GM10248 (cell line): ENCODE measurements around the gene SSNA1.
"Not testable (repeated sequence)": the region's sequence is repeated elsewhere in the genome, so short reads cannot be mapped to it uniquely, and the experiment has no call there.

Source experiments
- CTCF ChIA-PET: fragments of 300-600 bp; sonication (Branson Sonifier 250); formaldehyde crosslinking; extraction: SDS; loops from one replicate; lab custom pipeline; 2021; ENCODE audit warnings: antibody characterized with exemption; lab: Yijun Ruan, JAX
- POLR2A ChIA-PET: fragments of 350-650 bp; sonication (Branson Sonifier 250); formaldehyde crosslinking; extraction: SDS; loops from one replicate; lab custom pipeline; 2020; ENCODE audit warnings: antibody characterized with exemption; lab: Yijun Ruan, JAX
- DNase-seq: peaks from one replicate; pipeline ENCODE4 v3.0.0; 2012; ENCODE audit errors: extremely low spot score
- TF ChIP-seq, protein P1 (sequence below): IDR thresholded peaks from 2 replicates; pipeline ENCODE4 v1.5.1; 2012; ENCODE audit warnings: mild to moderate bottlenecking, low read depth; ENCODE audit errors: extremely low read depth, missing control alignments, control extremely low read depth

The SSNA1 gene

DNA sequence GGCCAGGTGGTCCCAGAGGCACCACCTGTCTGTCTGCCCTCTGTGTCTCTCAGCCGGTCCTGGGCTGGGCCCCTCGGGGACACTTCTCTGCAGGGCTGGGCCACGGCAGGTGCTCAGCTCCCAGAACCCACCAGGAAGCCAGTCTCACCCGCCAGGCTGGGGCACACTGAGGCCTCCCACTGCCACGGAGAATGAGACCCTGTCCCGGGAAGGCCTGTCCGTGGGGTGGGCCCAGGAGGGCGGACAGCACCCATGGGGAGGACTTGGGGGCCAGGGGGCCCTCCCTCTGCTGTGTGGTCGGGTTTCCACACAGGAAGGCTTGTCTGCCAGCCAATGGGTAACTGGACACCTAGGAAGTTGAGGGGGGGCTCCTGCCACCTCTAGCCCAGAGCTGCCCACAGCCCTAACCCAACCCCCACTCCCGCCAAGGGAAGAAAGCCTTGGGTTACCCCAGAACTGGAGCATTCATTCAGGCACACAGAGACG is 48.5 kb downstream of the SSNA1 start:
- ChIA-PET POLR2A (interaction anchor here (0.9 to 1.4 kb wide), 4 partner anchors 9 to 36 kb away, joined by 3 to 6 read pairs (median 4); partner anchors contain the start of gene TPRN), CTCF (interaction anchor here (0.6 to 8.0 kb wide), 69 partner anchors 8 to 495 kb away, joined by 3 to 92 read pairs (median 6); partner anchors contain the start of genes ANAPC2, CYSRT1, DPP7 and LRRC26)
- no peak for DNase-seq
- TF ChIP-seq, protein P1, sequence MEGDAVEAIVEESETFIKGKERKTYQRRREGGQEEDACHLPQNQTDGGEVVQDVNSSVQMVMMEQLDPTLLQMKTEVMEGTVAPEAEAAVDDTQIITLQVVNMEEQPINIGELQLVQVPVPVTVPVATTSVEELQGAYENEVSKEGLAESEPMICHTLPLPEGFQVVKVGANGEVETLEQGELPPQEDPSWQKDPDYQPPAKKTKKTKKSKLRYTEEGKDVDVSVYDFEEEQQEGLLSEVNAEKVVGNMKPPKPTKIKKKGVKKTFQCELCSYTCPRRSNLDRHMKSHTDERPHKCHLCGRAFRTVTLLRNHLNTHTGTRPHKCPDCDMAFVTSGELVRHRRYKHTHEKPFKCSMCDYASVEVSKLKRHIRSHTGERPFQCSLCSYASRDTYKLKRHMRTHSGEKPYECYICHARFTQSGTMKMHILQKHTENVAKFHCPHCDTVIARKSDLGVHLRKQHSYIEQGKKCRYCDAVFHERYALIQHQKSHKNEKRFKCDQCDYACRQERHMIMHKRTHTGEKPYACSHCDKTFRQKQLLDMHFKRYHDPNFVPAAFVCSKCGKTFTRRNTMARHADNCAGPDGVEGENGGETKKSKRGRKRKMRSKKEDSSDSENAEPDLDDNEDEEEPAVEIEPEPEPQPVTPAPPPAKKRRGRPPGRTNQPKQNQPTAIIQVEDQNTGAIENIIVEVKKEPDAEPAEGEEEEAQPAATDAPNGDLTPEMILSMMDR: no peak

DNA sequence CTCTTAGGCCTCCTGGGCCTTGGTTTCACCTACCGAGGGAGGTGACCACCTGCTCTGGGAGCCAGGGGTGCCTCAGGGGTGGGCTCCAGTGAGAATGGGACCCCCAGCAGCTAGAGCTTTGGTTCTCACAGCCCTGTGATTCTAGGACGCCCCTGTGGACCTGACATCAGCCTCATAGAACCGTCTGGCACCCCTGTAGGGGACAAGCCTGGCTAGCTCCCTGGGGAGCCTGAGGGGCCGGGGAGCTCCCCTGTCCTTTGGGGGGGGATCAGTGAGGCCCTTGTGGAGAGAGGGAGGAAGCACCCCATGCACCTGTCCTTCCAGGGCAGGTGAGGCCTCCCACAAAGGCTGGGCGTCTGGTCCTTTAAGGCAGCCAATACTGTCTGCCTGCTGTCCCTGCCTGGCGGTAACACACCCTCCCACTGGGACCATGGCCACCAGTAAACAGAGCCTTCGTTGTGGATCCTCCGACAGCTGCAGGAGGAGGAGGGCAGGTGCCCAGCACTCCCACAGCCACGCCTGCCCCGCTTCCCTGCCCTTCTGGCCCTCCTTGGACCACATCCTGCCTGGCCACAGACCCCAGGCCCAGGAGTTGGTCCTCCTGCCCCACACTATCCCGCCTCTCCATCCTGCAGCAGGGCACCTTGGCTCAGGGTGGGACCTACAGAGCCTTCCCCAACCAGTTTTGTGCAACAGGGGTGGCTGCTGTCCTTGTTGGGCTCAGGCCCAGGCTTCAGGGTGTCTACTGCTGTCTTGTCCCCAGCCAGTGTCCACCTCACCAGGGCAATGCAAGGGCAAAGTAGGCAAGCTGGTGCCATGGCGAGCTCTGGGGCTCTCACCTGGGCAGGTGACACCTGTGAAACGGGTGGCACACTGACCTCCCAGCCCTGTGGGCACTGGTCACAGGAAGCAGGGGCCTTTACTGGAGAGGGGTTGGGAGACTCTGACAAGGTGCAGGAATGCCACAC is 49.6 kb downstream of the SSNA1 start:
- POLR2A ChIA-PET: interaction anchor here (1.4 kb wide), 1 partner anchor 16 kb away, joined by 3 read pairs; no protein-coding TSS in a partner anchor
- CTCF ChIA-PET: interaction anchor here (1.0 to 8.0 kb wide), 29 partner anchors 7 to 496 kb away, joined by 3 to 92 read pairs (median 10); partner anchors contain the start of genes ANAPC2, CYSRT1, MAN1B1 and NELFB
- TF ChIP-seq, protein P1: no peak
- no peak for DNase-seq

DNA sequence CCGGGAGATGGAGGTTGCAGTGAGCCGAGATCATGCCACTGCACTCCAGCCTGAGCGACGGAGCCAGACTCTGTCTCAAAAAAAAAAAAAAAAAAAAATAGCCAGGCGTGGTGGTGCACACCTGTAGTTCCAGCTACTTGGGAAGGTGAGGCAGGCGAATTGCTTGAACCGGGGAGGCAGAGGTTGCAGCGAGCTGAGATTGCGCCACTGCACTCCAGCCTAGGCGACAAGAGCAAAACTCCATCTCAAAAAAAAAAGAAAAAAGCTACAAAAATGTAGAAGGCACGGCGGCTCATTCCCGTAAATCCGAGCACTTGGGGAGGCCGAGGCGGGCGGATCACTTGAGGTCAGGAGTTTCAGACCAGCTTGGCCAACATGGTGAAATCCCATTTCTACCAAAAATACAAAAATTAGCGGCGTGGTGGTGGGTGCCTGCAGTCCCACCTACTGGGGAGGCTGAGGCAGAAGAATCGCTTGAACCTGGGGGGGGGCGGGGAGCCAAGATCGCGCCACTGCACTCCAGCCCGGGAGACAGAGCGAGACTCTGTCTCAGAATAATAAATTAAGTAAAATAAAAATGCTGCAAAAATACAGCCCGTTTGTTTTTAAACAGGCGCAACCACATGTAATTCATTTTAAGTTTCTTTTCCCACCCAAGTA is 51.2 kb downstream of the SSNA1 start:
- DNase-seq: not testable (repeated sequence)
- POLR2A ChIA-PET: interaction anchor here (0.5 to 6.8 kb wide), 11 partner anchors 8 to 171 kb away, joined by 3 to 124 read pairs (median 9); partner anchors contain the start of genes CYSRT1, MAN1B1, NELFB and NRARP
- CTCF ChIA-PET: interaction anchor here (0.8 to 8.0 kb wide), 9 partner anchors 15 to 303 kb away, joined by 3 to 92 read pairs (median 3); partner anchors contain the start of genes CYSRT1, EXD3, LRRC26 and NOXA1
